8988T (cell line): Measurements from ENCODE around the gene STEAP4.
"Not testable (repeated sequence)": the region's sequence is repeated elsewhere in the genome, so short reads cannot be mapped to it uniquely, and the experiment has no call there.

ENCODE experiments used
- DNase-seq: peaks from one replicate; pipeline ENCODE4 v3.0.0; 2011

Gene STEAP4

DNA sequence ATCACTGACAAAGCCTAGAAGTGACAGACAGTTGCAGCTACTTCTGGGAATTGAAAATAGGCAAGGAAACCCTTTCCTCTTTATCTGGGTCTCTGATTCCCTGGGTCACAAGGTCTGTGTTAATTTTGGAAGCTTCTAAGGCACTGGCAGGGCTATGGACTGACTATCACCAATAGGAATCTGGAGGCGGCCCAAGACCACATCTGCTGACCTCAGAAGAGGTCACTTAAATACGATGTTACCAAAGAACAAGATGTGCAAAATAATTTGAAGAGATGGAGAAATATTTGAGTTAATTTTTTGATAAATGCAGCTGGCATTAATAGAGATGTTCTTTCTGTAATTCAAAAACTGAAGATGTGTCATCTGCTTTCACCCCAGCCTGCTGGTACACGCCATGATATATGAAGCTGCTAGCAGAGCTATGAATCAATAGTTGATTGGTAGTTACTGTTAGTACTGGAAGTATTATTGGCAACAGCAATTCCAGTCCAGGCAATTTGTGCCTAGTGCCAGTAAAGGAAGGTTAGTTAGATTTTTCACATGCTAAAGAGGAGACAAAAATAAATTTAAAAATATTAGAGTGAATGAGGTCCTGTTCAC is 5.5 kb upstream of the STEAP4 start:
- no peak for DNase-seq

GRCh38 chr7:88311675-88312036 is 5.0 kb upstream of the STEAP4 start:
- DNase-seq = no peak

GRCh38 chr7:88310956-88311674 is 4.4 kb upstream of the STEAP4 start:
- DNase-seq = no peak

GRCh38 chr7:88309819-88310218 is 3.1 kb upstream of the STEAP4 start:
- no peak for DNase-seq

GRCh38 chr7:88307823-88308222 is 1.1 kb upstream of the STEAP4 start:
- no peak for DNase-seq

- DNase-seq = no peak
These were observed 718 bp upstream of the STEAP4 start for GRCh38 chr7:88307412-88307811.

DNA sequence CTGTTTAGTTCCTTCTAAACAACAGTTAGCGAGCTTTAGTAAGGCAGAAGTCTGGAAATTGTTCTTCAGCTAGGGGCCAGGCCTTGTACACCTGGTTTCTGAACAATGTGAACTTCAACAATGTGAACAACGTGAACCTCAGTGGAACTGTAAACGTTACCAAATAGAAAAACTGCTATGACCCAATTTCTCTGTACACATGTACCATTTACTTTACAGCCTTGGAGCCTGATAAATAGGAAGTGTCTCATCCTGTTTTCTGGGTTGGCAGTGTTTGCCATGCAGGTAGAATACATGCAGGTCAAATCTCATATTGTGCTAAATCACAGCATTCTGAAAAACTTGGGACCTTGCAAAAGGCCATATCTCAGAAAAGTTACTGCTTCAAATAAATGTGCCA is 1.6 kb downstream of the STEAP4 start:
- no peak for DNase-seq

GRCh38 chr7:88302486-88302885 is 4.2 kb downstream of the STEAP4 start:
- DNase-seq = no peak

DNA sequence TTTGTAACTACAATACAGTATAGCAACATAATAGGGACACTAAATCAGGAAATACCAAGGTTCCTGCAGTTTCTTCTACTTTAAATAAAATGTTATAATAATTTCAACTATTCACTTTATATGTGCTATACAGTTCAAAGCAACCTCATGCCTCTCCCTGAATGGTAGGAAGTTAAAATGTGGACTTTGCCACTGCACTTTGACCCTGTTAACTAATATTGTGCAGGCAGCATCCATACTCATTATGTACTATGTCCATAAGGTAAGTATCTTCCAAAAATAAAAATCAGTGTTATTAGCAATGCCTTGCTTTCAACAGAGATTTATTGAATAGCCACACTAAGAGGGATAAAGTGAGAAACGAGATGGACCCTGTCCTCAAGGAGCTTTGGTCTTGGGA is 4.8 kb downstream of the STEAP4 start:
- DNase-seq = no peak

GRCh38 chr7:88300401-88300945 is 6.2 kb downstream of the STEAP4 start:
- DNase-seq = no peak

- DNase-seq = no peak
These were observed 7.6 kb downstream of the STEAP4 start for GRCh38 chr7:88299126-88299525.

DNA sequence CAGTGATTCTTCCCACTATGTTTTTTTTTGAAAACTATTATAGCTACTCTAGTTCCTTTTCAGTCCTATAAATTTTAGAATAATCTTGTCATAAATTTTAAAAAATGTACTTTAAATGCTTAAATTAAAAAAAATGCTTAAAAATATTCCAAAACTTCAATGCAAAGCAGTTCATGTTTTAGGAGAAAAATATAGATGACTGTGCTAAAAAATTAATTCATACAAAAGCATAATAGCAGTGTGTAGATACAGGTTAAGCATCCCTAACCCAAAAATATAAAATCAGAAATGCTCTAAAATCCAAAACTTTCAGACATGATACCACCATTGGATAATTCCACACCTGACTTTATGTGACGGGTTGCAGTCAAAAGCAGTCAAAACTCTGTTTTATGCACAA is 12.8 kb downstream of the STEAP4 start:
- no peak for DNase-seq

DNA sequence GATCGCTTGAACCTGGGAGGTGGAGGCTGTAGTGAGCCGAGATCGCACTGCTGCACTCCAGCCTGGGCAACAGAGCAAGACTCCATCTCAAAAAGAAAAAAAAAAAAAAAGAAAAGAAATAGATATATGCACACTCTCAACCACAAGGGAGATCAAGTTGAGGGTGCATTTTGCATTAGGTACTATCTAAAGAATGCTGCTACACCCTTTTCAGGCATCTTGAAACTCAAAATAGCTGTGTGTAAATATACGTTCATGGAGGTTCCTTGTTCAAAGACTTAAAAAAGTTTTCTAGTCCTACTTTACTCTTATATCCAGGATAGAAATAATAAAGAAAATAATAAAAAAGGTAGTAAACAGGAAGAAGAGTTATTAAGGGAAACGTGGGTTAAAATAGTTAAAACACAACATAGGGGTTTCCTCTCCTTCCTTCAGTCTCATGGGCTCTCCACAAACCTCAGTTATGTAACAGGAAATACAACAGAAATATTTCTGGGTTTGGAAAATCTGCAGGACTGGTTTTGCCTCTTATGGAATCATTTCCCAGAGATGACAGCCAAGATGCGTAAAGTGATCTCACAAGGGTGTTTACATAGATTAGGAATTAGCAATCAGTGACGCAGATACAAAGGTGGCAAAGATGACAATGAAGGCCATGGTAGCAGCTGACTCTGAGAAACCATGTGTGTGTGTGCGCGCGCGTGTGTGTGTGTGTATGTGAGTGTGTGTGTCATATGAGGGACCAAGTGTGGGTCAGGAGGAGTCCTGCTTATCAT is 15.1 kb downstream of the STEAP4 start:
- DNase-seq = no peak

- DNase-seq = no peak
These were observed 16.2 kb downstream of the STEAP4 start for GRCh38 chr7:88290491-88290890.

DNA sequence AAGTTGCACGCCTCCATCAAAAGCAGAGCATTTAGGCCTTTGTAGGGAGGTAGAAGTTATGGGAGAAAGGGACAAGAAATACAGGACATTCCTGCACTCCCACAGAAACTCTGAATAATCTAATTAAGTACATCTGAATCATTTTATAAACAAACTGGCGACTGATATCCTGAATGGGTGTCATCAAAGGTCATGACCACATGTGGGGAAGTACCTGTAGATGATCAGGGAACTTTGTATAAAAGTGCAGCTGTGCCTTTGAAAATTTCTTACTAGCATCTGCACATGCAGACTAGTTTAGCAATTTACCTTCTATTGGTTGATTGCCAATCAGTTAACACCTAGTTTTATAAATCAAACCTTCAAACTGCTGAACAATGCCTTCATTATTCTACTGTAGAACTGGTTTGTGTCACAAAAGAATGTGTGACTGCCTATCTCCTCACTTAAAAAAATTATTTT is 17.1 kb downstream of the STEAP4 start:
- DNase-seq = no peak

DNA sequence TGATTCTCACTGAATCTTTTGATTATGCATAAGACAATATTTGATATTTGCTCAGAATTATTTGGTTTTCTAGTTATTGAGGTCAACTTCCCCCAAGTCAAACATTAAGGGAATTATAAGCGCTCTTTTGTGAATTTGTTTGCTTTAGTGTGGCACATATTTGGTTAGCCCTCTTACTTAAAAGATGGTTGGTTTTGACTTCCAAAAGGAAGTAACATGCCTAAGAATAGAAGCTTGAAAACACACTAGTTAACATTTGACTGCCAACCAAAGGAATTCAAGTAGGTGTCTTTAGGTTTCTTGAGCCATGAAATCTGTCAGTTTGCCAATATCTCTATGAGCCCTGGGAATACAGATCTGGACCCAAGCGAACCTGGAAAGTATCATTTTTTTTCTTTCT is 24.9 kb downstream of the STEAP4 start:
- no peak for DNase-seq

GRCh38 chr7:88280801-88281200 is 25.9 kb downstream of the STEAP4 start:
- DNase-seq = no peak

DNA sequence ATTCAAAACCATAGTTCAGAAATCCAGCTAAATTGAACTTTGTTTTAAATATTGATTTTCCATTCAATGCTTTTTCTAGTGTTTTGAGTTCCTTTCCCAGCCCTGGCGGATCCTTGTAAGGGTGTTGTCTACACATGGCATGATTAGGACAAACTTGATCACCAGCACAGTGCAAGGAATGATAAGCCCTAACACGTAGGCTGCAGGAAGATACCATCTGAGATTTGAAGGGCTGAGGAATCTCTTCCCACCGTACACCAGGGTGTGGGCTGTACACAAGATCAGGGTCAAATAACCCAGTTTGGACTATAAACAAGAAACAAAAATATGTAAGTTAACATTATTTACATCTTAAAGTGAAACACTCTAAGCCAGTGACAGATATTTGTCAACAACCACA is 27.4 kb downstream of the STEAP4 start:
- DNase-seq = no peak

DNA sequence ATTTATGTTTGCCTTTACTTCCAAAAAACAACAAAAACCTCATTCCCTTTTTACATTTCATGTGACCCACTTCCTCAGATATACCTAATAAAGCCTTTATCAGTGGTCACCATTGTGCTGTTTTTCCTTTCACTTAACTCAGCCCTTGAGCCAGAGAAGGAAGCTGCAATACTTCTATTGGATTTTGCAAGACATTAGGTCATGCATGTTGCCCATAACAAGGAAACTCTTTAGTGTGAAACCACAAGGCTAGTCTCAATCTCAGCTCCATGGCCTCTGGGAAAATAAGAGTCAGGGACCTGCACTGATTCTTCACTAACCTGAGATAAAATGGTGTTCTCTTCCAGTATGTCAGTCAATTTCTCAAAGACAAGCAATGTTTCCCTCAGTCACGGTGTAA is 27.8 kb downstream of the STEAP4 start:
- DNase-seq = no peak

- DNase-seq = no peak
These were observed 30.0 kb downstream of the STEAP4 start for GRCh38 chr7:88276605-88277153.

DNA sequence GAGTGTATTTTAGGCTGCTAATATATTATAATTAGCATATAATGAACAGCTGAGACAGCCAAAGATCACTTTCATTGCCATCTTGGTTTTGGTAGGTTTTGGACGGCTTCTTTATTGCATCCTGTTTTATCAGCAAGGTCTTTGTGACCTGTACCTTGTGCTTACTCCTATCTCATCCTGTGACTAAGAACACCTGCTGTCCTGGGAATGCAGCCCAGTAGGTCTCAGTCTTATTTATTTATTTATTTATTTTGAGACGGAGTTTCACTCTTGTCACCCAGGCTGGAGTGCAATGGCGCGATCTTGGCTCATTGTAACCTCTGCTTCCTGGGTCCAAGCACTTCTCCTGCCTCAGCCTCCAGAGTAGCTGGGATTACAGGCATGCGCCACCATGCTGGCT is 31.8 kb downstream of the STEAP4 start:
- not testable (repeated sequence) for DNase-seq

GRCh38 chr7:88269586-88269985 is 37.1 kb downstream of the STEAP4 start:
- no peak for DNase-seq

- DNase-seq = no peak
These were observed 37.8 kb downstream of the STEAP4 start for GRCh38 chr7:88268858-88269257.

GRCh38 chr7:88268051-88268450 is 38.6 kb downstream of the STEAP4 start:
- DNase-seq = no peak
